ENCODE results near the gene PRSS21.

Gene PRSS21

DNA sequence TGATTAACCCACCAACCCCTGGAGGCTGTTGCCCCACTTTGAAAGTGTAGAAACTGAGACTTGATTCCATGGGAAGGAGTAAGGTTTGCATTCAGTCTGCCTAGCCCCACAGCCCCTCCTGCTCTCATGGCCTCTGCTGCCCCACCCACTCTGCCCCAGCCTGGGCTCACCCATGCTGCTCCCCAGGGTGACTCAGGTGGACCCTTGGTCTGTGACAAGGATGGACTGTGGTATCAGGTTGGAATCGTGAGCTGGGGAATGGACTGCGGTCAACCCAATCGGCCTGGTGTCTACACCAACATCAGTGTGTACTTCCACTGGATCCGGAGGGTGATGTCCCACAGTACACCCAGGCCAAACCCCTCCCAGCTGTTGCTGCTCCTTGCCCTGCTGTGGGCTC lies 12.3 kb upstream of the PRSS21 start:
- TF ChIP-seq, protein P1, sequence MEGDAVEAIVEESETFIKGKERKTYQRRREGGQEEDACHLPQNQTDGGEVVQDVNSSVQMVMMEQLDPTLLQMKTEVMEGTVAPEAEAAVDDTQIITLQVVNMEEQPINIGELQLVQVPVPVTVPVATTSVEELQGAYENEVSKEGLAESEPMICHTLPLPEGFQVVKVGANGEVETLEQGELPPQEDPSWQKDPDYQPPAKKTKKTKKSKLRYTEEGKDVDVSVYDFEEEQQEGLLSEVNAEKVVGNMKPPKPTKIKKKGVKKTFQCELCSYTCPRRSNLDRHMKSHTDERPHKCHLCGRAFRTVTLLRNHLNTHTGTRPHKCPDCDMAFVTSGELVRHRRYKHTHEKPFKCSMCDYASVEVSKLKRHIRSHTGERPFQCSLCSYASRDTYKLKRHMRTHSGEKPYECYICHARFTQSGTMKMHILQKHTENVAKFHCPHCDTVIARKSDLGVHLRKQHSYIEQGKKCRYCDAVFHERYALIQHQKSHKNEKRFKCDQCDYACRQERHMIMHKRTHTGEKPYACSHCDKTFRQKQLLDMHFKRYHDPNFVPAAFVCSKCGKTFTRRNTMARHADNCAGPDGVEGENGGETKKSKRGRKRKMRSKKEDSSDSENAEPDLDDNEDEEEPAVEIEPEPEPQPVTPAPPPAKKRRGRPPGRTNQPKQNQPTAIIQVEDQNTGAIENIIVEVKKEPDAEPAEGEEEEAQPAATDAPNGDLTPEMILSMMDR (IDR thresholded peaks at IDR 0.05; ENCODE audit: low read depth, low read length, missing control alignments): no peak
- no peak for DNase-seq (ENCODE audit: low read depth)
- in situ Hi-C loops (cut with HindIII; ENCODE audit: low sequenced_read_pairs): no loop called here
- H3K4me3 ChIP-seq (ENCODE audit: low read depth, low read length): no peak overlapping the region

- DNase-seq (ENCODE audit: low read depth): no peak
- no peak overlapping the region for H3K4me3 ChIP-seq (ENCODE audit: low read depth, low read length)
- TF ChIP-seq, protein P1 (IDR thresholded peaks at IDR 0.05; ENCODE audit: low read depth, low read length, missing control alignments): no peak
- in situ Hi-C loops (cut with HindIII; ENCODE audit: low sequenced_read_pairs): no loop called here
These were observed 10.8 kb upstream of the PRSS21 start for GRCh38 chr16:2806286-2806685.

- TF ChIP-seq, protein P1 (IDR thresholded peaks at IDR 0.05; ENCODE audit: low read depth, low read length, missing control alignments): no peak
- in situ Hi-C loops (cut with HindIII; ENCODE audit: low sequenced_read_pairs): no loop called here
- DNase-seq (ENCODE audit: low read depth): no peak
- H3K4me3 ChIP-seq (ENCODE audit: low read depth, low read length): no peak overlapping the region
These were observed 8.9 kb upstream of the PRSS21 start for GRCh38 chr16:2808181-2808580.

GRCh38 chr16:2809149-2809760 lies 7.8 kb upstream of the PRSS21 start:
- DNase-seq (ENCODE audit: low read depth): no peak
- TF ChIP-seq, protein P1 (IDR thresholded peaks at IDR 0.05; ENCODE audit: low read depth, low read length, missing control alignments): no peak
- no peak overlapping the region for H3K4me3 ChIP-seq (ENCODE audit: low read depth, low read length)
- in situ Hi-C loops (cut with HindIII; ENCODE audit: low sequenced_read_pairs): no loop called here

- no peak overlapping the region for H3K4me3 ChIP-seq (ENCODE audit: low read depth, low read length)
- TF ChIP-seq, protein P1 (IDR thresholded peaks at IDR 0.05; ENCODE audit: low read depth, low read length, missing control alignments): no peak
- no peak for DNase-seq (ENCODE audit: low read depth)
- in situ Hi-C loops (cut with HindIII; ENCODE audit: low sequenced_read_pairs): no loop called here
These were observed 6.4 kb upstream of the PRSS21 start for GRCh38 chr16:2810651-2811050.

- TF ChIP-seq, protein P1 (IDR thresholded peaks at IDR 0.05; ENCODE audit: low read depth, low read length, missing control alignments): no peak
- H3K4me3 ChIP-seq (ENCODE audit: low read depth, low read length): no peak overlapping the region
- in situ Hi-C loops (cut with HindIII; ENCODE audit: low sequenced_read_pairs): no loop called here
- no peak for DNase-seq (ENCODE audit: low read depth)
These were observed 5.2 kb upstream of the PRSS21 start for GRCh38 chr16:2811703-2812471.
